ENCODE measurements around the gene AKAP12. TPM values are rescaled to one million over a fixed set of nuclear protein-coding genes. Genes with fewer than 3 reads are reported as not detected.

AKAP12 gene
- total and polyA plus RNA-seq, 2 experiments from 2014 or later: 90.1 to 137 TPM

DNA sequence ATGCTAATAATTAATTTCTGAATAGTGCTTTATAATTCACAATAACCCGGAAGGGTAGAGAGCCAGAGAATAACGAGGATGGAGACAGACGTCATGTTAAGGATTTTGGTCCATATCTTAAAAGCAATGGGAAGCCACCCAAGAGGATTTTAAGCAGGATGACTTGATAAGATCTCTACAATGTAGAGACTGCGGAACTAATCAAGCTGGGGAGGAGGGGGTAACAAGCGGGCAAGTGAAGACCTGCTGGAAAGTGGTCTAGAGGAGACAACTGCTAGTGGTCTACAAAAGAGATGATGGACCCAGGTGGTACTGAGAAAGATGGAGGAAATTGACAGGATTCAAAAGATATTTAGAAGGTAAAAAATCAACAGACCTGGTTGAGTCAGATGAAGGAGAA, 144.4 kb downstream of the AKAP12 start:
- Histone ChIP-seq H3K4me1 (ENCODE audit: insufficient read depth) (peaks cover 15% of the 10 kb centered on the region), H4K20me1 (replicated peaks; ENCODE audit: insufficient read depth) (no peaks in the 10 kb centered on the region), H3K79me2 (replicated peaks; ENCODE audit: insufficient read depth) (peaks cover 99% of the 10 kb centered on the region), H3K27me3 (ENCODE audit: insufficient read depth) (no peaks in the 10 kb centered on the region), H3K36me3 (ENCODE audit: insufficient read depth) (no peaks in the 10 kb centered on the region), H3K9me2 (ENCODE audit: insufficient read depth) (peaks cover 3% of the 10 kb centered on the region; the same call in 1 of the 2 replicates), H3K4me2 (no peak overlapping the region), H3K4me3 (no peak overlapping the region), H2AFZ (no peak overlapping the region), H3K27ac (ENCODE audit: low read depth) (no peak overlapping the region), H3F3A (replicated peaks; ENCODE audit: low read depth) (peaks cover 5% of the 10 kb centered on the region)
- no peaks in the 10 kb centered on the region; the same call in 2 of the 3 replicates for H3K9me3 Mint-ChIP-seq
- DNase-seq (ENCODE audit: low spot score) (no peak), ATAC-seq (no peak)
- no peak overlapping the region for H3K4me3 Mint-ChIP-seq
- peaks cover 2% of the 10 kb centered on the region for H3K27me3 Mint-ChIP-seq (ENCODE audit: insufficient read depth, low read depth, poor library complexity)
- peaks cover 18% of the 10 kb centered on the region for H3K4me1 Mint-ChIP-seq
- H3K36me3 Mint-ChIP-seq (ENCODE audit: low read depth): peaks cover 17% of the 10 kb centered on the region
- H3K27ac Mint-ChIP-seq: 0 out of 2 replicates have a peak overlapping the region, but pooled peaks have one; percentile 19
- TF ChIP-seq ZNF331 (CRISPR knock-in tag; IDR thresholded peaks at IDR 0.05; ENCODE audit: low read depth) (no peak), EZH2phosphoT487 (IDR thresholded peaks at IDR 0.05; ENCODE audit: unreplicated experiment) (no peak), NANOG (IDR thresholded peaks at IDR 0.05; ENCODE audit: borderline replicate concordance) (no peak), JUNB (IDR thresholded peaks at IDR 0.05; ENCODE audit: unreplicated experiment) (no peak), STAT1 (IDR thresholded peaks at IDR 0.05; ENCODE audit: unreplicated experiment) (no peak), ZNF114 (CRISPR knock-in tag; IDR thresholded peaks at IDR 0.05) (no peak), POLR2AphosphoS5 (IDR thresholded peaks at IDR 0.05; ENCODE audit: low read depth) (no peak)
- TF ChIP-seq, protein P1, sequence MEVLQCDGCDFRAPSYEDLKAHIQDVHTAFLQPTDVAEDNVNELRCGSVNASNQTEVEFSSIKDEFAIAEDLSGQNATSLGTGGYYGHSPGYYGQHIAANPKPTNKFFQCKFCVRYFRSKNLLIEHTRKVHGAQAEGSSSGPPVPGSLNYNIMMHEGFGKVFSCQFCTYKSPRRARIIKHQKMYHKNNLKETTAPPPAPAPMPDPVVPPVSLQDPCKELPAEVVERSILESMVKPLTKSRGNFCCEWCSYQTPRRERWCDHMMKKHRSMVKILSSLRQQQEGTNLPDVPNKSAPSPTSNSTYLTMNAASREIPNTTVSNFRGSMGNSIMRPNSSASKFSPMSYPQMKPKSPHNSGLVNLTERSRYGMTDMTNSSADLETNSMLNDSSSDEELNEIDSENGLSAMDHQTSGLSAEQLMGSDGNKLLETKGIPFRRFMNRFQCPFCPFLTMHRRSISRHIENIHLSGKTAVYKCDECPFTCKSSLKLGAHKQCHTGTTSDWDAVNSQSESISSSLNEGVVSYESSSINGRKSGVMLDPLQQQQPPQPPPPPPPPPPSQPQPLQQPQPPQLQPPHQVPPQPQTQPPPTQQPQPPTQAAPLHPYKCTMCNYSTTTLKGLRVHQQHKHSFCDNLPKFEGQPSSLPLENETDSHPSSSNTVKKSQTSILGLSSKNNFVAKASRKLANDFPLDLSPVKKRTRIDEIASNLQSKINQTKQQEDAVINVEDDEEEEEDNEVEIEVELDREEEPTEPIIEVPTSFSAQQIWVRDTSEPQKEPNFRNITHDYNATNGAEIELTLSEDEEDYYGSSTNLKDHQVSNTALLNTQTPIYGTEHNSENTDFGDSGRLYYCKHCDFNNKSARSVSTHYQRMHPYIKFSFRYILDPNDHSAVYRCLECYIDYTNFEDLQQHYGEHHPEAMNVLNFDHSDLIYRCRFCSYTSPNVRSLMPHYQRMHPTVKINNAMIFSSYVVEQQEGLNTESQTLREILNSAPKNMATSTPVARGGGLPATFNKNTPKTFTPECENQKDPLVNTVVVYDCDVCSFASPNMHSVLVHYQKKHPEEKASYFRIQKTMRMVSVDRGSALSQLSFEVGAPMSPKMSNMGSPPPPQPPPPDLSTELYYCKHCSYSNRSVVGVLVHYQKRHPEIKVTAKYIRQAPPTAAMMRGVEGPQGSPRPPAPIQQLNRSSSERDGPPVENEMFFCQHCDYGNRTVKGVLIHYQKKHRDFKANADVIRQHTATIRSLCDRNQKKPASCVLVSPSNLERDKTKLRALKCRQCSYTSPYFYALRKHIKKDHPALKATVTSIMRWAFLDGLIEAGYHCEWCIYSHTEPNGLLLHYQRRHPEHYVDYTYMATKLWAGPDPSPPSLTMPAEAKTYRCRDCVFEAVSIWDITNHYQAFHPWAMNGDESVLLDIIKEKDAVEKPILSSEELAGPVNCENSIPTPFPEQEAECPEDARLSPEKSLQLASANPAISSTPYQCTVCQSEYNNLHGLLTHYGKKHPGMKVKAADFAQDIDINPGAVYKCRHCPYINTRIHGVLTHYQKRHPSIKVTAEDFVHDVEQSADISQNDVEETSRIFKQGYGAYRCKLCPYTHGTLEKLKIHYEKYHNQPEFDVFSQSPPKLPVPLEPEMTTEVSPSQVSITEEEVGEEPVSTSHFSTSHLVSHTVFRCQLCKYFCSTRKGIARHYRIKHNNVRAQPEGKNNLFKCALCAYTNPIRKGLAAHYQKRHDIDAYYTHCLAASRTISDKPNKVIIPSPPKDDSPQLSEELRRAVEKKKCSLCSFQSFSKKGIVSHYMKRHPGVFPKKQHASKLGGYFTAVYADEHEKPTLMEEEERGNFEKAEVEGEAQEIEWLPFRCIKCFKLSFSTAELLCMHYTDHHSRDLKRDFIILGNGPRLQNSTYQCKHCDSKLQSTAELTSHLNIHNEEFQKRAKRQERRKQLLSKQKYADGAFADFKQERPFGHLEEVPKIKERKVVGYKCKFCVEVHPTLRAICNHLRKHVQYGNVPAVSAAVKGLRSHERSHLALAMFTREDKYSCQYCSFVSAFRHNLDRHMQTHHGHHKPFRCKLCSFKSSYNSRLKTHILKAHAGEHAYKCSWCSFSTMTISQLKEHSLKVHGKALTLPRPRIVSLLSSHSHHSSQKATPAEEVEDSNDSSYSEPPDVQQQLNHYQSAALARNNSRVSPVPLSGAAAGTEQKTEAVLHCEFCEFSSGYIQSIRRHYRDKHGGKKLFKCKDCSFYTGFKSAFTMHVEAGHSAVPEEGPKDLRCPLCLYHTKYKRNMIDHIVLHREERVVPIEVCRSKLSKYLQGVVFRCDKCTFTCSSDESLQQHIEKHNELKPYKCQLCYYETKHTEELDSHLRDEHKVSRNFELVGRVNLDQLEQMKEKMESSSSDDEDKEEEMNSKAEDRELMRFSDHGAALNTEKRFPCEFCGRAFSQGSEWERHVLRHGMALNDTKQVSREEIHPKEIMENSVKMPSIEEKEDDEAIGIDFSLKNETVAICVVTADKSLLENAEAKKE (CRISPR knock-in tag; IDR thresholded peaks at IDR 0.05): no peak
- TF ChIP-seq, protein P2, sequence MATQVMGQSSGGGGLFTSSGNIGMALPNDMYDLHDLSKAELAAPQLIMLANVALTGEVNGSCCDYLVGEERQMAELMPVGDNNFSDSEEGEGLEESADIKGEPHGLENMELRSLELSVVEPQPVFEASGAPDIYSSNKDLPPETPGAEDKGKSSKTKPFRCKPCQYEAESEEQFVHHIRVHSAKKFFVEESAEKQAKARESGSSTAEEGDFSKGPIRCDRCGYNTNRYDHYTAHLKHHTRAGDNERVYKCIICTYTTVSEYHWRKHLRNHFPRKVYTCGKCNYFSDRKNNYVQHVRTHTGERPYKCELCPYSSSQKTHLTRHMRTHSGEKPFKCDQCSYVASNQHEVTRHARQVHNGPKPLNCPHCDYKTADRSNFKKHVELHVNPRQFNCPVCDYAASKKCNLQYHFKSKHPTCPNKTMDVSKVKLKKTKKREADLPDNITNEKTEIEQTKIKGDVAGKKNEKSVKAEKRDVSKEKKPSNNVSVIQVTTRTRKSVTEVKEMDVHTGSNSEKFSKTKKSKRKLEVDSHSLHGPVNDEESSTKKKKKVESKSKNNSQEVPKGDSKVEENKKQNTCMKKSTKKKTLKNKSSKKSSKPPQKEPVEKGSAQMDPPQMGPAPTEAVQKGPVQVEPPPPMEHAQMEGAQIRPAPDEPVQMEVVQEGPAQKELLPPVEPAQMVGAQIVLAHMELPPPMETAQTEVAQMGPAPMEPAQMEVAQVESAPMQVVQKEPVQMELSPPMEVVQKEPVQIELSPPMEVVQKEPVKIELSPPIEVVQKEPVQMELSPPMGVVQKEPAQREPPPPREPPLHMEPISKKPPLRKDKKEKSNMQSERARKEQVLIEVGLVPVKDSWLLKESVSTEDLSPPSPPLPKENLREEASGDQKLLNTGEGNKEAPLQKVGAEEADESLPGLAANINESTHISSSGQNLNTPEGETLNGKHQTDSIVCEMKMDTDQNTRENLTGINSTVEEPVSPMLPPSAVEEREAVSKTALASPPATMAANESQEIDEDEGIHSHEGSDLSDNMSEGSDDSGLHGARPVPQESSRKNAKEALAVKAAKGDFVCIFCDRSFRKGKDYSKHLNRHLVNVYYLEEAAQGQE (IDR thresholded peaks at IDR 0.05; ENCODE audit: unreplicated experiment): no peak

Data from GM23338 (cell line).